ENCODE measurements around the gene SHC1.

Gene SHC1

DNA sequence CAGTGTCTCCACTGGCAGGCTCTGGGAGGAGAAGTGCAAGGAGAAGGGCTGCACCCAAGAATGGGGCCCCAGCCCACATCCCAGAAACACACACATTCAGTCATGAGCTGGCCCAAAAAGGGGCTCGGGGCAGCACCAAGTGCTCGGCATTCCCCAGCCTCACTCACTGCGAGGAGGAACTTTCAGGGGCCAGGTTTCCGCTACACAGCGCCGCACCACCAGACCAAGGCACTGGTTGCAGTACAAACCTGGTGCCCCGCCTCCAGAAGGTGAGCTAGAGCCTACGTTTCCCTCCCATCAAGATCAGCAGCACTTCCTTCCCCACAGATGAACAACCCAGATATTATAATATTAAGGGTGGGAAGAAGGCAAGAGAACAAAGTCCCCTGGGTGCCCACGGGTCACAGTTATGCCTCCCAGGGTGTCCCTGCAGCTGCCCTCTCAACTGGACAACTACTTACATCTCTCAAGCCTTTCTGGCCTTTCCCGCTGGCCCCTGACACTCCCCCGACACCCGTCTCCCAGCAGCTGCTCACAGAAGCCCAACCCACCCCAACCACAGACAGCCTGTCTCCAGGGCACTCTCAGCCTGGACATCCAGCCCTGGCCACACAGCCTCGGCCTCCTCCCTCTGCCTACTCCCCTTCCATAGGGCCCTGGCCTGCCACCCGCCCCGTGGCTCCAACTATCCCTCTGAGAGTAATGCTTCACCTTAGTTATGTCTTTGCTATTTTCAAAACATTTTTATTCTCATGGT, 18.5 kb downstream of the SHC1 start:
- TF ChIP-seq, protein P1, sequence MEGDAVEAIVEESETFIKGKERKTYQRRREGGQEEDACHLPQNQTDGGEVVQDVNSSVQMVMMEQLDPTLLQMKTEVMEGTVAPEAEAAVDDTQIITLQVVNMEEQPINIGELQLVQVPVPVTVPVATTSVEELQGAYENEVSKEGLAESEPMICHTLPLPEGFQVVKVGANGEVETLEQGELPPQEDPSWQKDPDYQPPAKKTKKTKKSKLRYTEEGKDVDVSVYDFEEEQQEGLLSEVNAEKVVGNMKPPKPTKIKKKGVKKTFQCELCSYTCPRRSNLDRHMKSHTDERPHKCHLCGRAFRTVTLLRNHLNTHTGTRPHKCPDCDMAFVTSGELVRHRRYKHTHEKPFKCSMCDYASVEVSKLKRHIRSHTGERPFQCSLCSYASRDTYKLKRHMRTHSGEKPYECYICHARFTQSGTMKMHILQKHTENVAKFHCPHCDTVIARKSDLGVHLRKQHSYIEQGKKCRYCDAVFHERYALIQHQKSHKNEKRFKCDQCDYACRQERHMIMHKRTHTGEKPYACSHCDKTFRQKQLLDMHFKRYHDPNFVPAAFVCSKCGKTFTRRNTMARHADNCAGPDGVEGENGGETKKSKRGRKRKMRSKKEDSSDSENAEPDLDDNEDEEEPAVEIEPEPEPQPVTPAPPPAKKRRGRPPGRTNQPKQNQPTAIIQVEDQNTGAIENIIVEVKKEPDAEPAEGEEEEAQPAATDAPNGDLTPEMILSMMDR (IDR thresholded peaks at IDR 0.05; ENCODE audit: borderline replicate concordance, insufficient read depth, low read depth, low read length), result no peak
- no peak overlapping the region for H3K4me3 ChIP-seq (ENCODE audit: low read depth, low read length)

GRCh38 chr1:154948079-154948478, 22.5 kb downstream of the SHC1 start:
- H3K4me3 ChIP-seq (ENCODE audit: low read depth, low read length), result no peak overlapping the region
- TF ChIP-seq, protein P1 (IDR thresholded peaks at IDR 0.05; ENCODE audit: borderline replicate concordance, insufficient read depth, low read depth, low read length), result no peak

- no peak overlapping the region for H3K4me3 ChIP-seq (ENCODE audit: low read depth, low read length)
- TF ChIP-seq, protein P1 (IDR thresholded peaks at IDR 0.05; ENCODE audit: borderline replicate concordance, insufficient read depth, low read depth, low read length), result no peak
Observed at GRCh38 chr1:154945962-154946850, 24.3 kb downstream of the SHC1 start.

- TF ChIP-seq, protein P1 (IDR thresholded peaks at IDR 0.05; ENCODE audit: borderline replicate concordance, insufficient read depth, low read depth, low read length), result no peak
- H3K4me3 ChIP-seq (ENCODE audit: low read depth, low read length), result no peak overlapping the region
Observed at GRCh38 chr1:154945160-154945961, 25.2 kb downstream of the SHC1 start.

GRCh38 chr1:154944401-154945159, 26.0 kb downstream of the SHC1 start:
- no peak overlapping the region for H3K4me3 ChIP-seq (ENCODE audit: low read depth, low read length)
- TF ChIP-seq, protein P1 (IDR thresholded peaks at IDR 0.05; ENCODE audit: borderline replicate concordance, insufficient read depth, low read depth, low read length), result no peak

DNA sequence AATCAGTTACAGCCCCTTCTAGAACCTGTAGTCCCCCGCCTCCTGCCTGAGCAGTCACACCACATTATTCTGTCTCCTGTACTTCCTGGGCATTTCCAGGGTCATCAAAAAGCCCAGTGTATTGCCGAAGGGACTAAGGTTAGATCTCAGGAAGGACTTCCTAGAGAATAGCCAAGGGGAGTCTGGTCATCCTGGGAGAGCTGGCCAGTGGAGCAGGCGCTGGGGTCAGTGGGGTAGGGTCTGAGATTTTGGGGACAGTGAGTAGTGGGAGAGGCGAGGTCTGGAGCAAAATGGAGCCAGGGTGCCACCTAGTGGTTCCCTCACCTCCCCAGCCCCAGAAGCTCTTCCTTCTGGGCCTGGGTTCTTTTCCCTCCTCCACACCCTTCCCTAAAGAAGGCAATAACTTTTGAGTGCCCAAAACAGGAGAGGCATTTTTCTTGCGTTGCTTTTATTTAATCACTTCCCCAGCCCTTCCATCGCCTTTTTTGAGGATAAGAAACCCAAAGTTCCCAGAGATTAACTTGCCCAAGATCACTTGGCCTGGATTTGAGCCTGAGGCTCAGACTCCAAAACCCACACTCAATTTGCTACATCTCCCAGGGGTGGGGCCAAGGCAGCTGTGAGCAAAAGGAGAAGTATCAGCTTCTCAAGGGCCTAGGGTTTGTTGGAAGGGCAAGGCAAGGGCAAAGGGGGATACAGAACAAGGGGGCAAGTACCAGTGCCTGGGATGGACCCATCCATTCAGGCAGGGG, 26.7 kb downstream of the SHC1 start:
- TF ChIP-seq, protein P1 (IDR thresholded peaks at IDR 0.05; ENCODE audit: borderline replicate concordance, insufficient read depth, low read depth, low read length), result peak; percentile 86

More for the DNA sequence above, 26.7 kb downstream of the SHC1 start:
- peak overlapping the region; percentile 13 for H3K4me3 ChIP-seq (ENCODE audit: low read depth, low read length)
